Natural killer cell (primary cell): Measurements from ENCODE around the gene SFTPA1. TPM values are rescaled to one million over a fixed set of nuclear protein-coding genes. Genes with fewer than 3 reads are reported as not detected.
"Not testable (repeated sequence)": the region's sequence is repeated elsewhere in the genome, so short reads cannot be mapped to it uniquely, and the experiment has no call there.

ENCODE experiments used
- ATAC-seq, 3 donors: fragments of 150-1000 bp in 2 of 3; fragments of 200-7000 bp in 1 of 3; cut with Tn5 transposase; 1 replicate in 1 of 3; 2 replicates in 2 of 3; pipeline ENCODE4 v1.10.0; 2021; ENCODE audit warnings: mild to moderate bottlenecking in 2 of 3, moderate library complexity in 2 of 3
- DNase-seq, 2 donors: peaks; one replicate each; pipeline versions ENCODE4 v3.0.0 to v3.0.0-alpha.2; 2013 to 2021; ENCODE audit warnings: mixed read lengths in 1 of 2
- H3K27ac ChIP-seq: one replicate; pipeline ENCODE4 v1.5.1; 2013; ENCODE audit warnings: mild to moderate bottlenecking, low read length
- H3K27me3 ChIP-seq: one replicate; pipeline ENCODE4 v1.6.1; 2013; ENCODE audit warnings: low read length; ENCODE audit not compliant: control insufficient read depth, insufficient read depth
- H3K36me3 ChIP-seq: one replicate; pipeline ENCODE4 v1.6.1; 2013; ENCODE audit warnings: low read length; ENCODE audit not compliant: control insufficient read depth, insufficient read depth
- H3K4me1 ChIP-seq: one replicate; pipeline ENCODE4 v1.6.1; 2013; ENCODE audit warnings: low read length; ENCODE audit not compliant: control insufficient read depth, insufficient read depth
- H3K4me3 ChIP-seq: one replicate; pipeline ENCODE4 v1.5.1; 2013; ENCODE audit warnings: low read length
- H3K9me3 ChIP-seq: one replicate; pipeline ENCODE4 v1.6.1; 2013; ENCODE audit warnings: low read length; ENCODE audit not compliant: control insufficient read depth, insufficient read depth
- H3K27ac Mint-ChIP-seq, 2 donors: one replicate each; pipeline ENCODE4 v1.8.0; 2022; ENCODE audit warnings: mild to moderate bottlenecking in 2 of 2, mixed read lengths in 2 of 2, moderate library complexity in 1 of 2
- H3K27me3 Mint-ChIP-seq, 2 donors: one replicate each; pipeline ENCODE4 v1.8.0; 2022; ENCODE audit warnings: low read depth in 2 of 2, mixed read lengths in 2 of 2
- H3K36me3 Mint-ChIP-seq: one replicate; pipeline ENCODE4 v1.8.0; 2022; ENCODE audit warnings: mixed read lengths
- H3K4me1 Mint-ChIP-seq, 2 donors: one replicate each; pipeline ENCODE4 v1.8.0; 2022; ENCODE audit warnings: mixed read lengths in 2 of 2
- H3K4me3 Mint-ChIP-seq: one replicate; pipeline ENCODE4 v1.8.0; 2022; ENCODE audit warnings: mild to moderate bottlenecking, moderate library complexity, mixed read lengths
- H3K9me3 Mint-ChIP-seq, 2 donors: one replicate each; pipeline ENCODE4 v1.8.0; 2022; ENCODE audit warnings: mixed read lengths in 2 of 2
- CTCF ChIP-seq: fragments of 200-600 bp; IDR thresholded peaks from one replicate; pipeline ENCODE4 v1.8.0; 2022; ENCODE audit warnings: antibody characterized with exemption
- WGBS: methylation state at CpG from one replicate; pipeline ENCODE4 v1.1.7; 2013; ENCODE audit warnings: missing lambda C conversion rate; ENCODE audit not compliant: insufficient coverage; 5-methylcytosine and 5-hydroxymethylcytosine counted together
- intact Hi-C: fragments of 100-400 bp; cut with micrococcal nuclease; formaldehyde crosslinking; loops from one replicate; pipeline ENCODE4 v1.14.2; 2022
- total RNA-seq, 4 donors: library from RNA; stranded (reverse); fragments of 120-200 nt in 1 of 4; gene quantifications; one replicate each; pipeline versions ENCODE4 v1.2.3 to v1.2.4, GENCODE V29; 2013 to 2022

SFTPA1 gene
- total RNA-seq, 3 donors from 2014 or later (not counting 1 experiment from before 2014, with no cell fraction given): not detected

GRCh38 chr10:79586933-79587332, 23.8 kb upstream of the SFTPA1 start:
- 87% methylated on average over 2 of the region's 2 CpGs for WGBS
- no peak overlapping the region for H3K27ac Mint-ChIP-seq
- intact Hi-C loops: no loop called here

GRCh38 chr10:79588800-79589199, 21.9 kb upstream of the SFTPA1 start:
- no peaks in the 10 kb centered on the region for H3K9me3 Mint-ChIP-seq
- H3K27ac Mint-ChIP-seq: no peak overlapping the region
- H3K27ac ChIP-seq: no peak overlapping the region
- ATAC-seq: no peak
- H3K4me1 ChIP-seq: no peaks in the 10 kb centered on the region
- H3K4me3 Mint-ChIP-seq: no peak overlapping the region
- no peaks in the 10 kb centered on the region for H3K36me3 Mint-ChIP-seq
- H3K9me3 ChIP-seq: no peaks in the 10 kb centered on the region
- intact Hi-C loops: no loop called here
- H3K27me3 Mint-ChIP-seq: peaks cover 9 to 49% of the 10 kb centered on the region in 2 donors
- no peaks in the 10 kb centered on the region for H3K27me3 ChIP-seq
- no peak for DNase-seq
- no peaks in the 10 kb centered on the region for H3K4me1 Mint-ChIP-seq
- no peak overlapping the region for H3K4me3 ChIP-seq
- TF ChIP-seq CTCF: no peak
- no peaks in the 10 kb centered on the region for H3K36me3 ChIP-seq

More at GRCh38 chr10:79586933-79587332, 23.8 kb upstream of the SFTPA1 start:
- no peak for ATAC-seq
- H3K9me3 Mint-ChIP-seq: no peaks in the 10 kb centered on the region
- H3K4me3 Mint-ChIP-seq: no peak overlapping the region
- H3K4me1 Mint-ChIP-seq: no peaks in the 10 kb centered on the region
- Histone ChIP-seq H3K4me3 (no peak overlapping the region), H3K4me1 (no peaks in the 10 kb centered on the region), H3K27me3 (no peaks in the 10 kb centered on the region), H3K36me3 (no peaks in the 10 kb centered on the region), H3K27ac (no peak overlapping the region), H3K9me3 (no peaks in the 10 kb centered on the region)
- TF ChIP-seq CTCF: no peak
- DNase-seq: no peak
- peaks cover 9 to 49% of the 10 kb centered on the region in 2 donors for H3K27me3 Mint-ChIP-seq
- H3K36me3 Mint-ChIP-seq: no peaks in the 10 kb centered on the region

- H3K27ac Mint-ChIP-seq: no peak overlapping the region
- ATAC-seq (no peak), DNase-seq (no peak)
- H3K36me3 ChIP-seq: no peaks in the 10 kb centered on the region
- no peaks in the 10 kb centered on the region for H3K4me1 ChIP-seq
- WGBS: 83% methylated on average over 1 of the region's 1 CpG
- H3K9me3 ChIP-seq: peaks cover 3% of the 10 kb centered on the region
- no peak for TF ChIP-seq CTCF
- no peak overlapping the region for H3K27ac ChIP-seq
- no peak overlapping the region for H3K4me3 Mint-ChIP-seq
- H3K4me3 ChIP-seq: no peak overlapping the region
- intact Hi-C loops: no loop called here
- no peaks in the 10 kb centered on the region for H3K27me3 ChIP-seq
- H3K27me3 Mint-ChIP-seq: peaks cover 14 to 47% of the 10 kb centered on the region in 2 donors
- peaks cover 9% of the 10 kb centered on the region for H3K36me3 Mint-ChIP-seq
- H3K4me1 Mint-ChIP-seq: no peaks in the 10 kb centered on the region
- H3K9me3 Mint-ChIP-seq: peaks cover 0 to 4% of the 10 kb centered on the region in 2 donors
Measured at GRCh38 chr10:79593377-79593776, 17.4 kb upstream of the SFTPA1 start.

GRCh38 chr10:79594565-79594964, 16.2 kb upstream of the SFTPA1 start:
- H3K27me3 ChIP-seq, H3K36me3 ChIP-seq, H3K36me3 Mint-ChIP-seq, H3K4me1 ChIP-seq, H3K9me3 ChIP-seq, H3K4me1 Mint-ChIP-seq, H3K4me3 Mint-ChIP-seq, H3K9me3 Mint-ChIP-seq, H3K27ac Mint-ChIP-seq, ATAC-seq, H3K27ac ChIP-seq, intact Hi-C loops, H3K4me3 ChIP-seq, DNase-seq: not testable (repeated sequence)
- 83% methylated on average over 2 of the region's 3 CpGs for WGBS
- H3K27me3 Mint-ChIP-seq: peaks cover 8 to 36% of the 10 kb centered on the region in 2 donors
